Measurements from ENCODE around the gene TMEM106B. TPM values are rescaled to one million over a fixed set of nuclear protein-coding genes. Genes with fewer than 3 reads are reported as not detected.

The TMEM106B gene
- total RNA-seq, 1 experiment from 2014 or later = 27.3 TPM

GRCh38 chr7:12210179-12211053 is 678 bp upstream of the TMEM106B start:
- ChIA-PET CTCF (interaction anchor here (1.0 to 1.5 kb wide), 5 partner anchors 9 to 287 kb away, joined by 3 to 6 read pairs (median 4); no protein-coding TSS in a partner anchor), POLR2A (interaction anchor here (0.8 to 1.2 kb wide), 2 partner anchors 11 to 194 kb away, joined by 4 to 6 read pairs; partner anchors contain the start of gene VWDE)
- Mint-ChIP-seq H3K9me3 (no peaks in the 10 kb centered on the region), H3K4me1 (peaks cover 17% of the 10 kb centered on the region), H3K27ac (peak overlapping the region; percentile 83), H3K27me3 (ENCODE audit: low read depth) (peaks cover 17% of the 10 kb centered on the region), H3K36me3 (no peaks in the 10 kb centered on the region), H3K4me3 (peak overlapping the region; percentile 84)
- TF ChIP-seq TCF7 (CRISPR knock-in tag; IDR thresholded peaks at IDR 0.05; ENCODE audit: low read depth) (no peak), TP53 (CRISPR knock-in tag; IDR thresholded peaks at IDR 0.05) (no peak), USF2 (CRISPR knock-in tag; IDR thresholded peaks at IDR 0.05) (no peak), CBFB (CRISPR knock-in tag; IDR thresholded peaks at IDR 0.05; ENCODE audit: low read depth) (no peak), HMGA2 (CRISPR knock-in tag; IDR thresholded peaks at IDR 0.05) (no peak), ZNF425 (CRISPR knock-in tag; conservative IDR thresholded peaks at IDR 0.05) (no peak), PREB (CRISPR knock-in tag; IDR thresholded peaks at IDR 0.05; ENCODE audit: borderline replicate concordance) (no peak), ZNF396 (CRISPR knock-in tag; IDR thresholded peaks at IDR 0.05; ENCODE audit: borderline replicate concordance) (no peak)
- DNase-seq (ENCODE audit: low spot score) (no peak), ATAC-seq (peak; percentile 27)

- H3K27me3 Mint-ChIP-seq (ENCODE audit: low read depth) = peaks cover 17% of the 10 kb centered on the region
- ChIA-PET POLR2A (interaction anchor here (0.6 to 0.7 kb wide), 5 partner anchors 49 to 972 kb away, joined by 3 to 4 read pairs (median 3); no protein-coding TSS in a partner anchor), CTCF (no interaction called here)
- DNase-seq (ENCODE audit: low spot score) (no peak), ATAC-seq (no peak)
- H3K4me3 Mint-ChIP-seq = peak overlapping the region; percentile 84
- H3K9me3 Mint-ChIP-seq = no peaks in the 10 kb centered on the region
- H3K27ac Mint-ChIP-seq = peak overlapping the region; percentile 98
- H3K4me1 Mint-ChIP-seq = peaks cover 17% of the 10 kb centered on the region
- peaks cover 3% of the 10 kb centered on the region; the same call in 1 of the 2 replicates for H3K36me3 Mint-ChIP-seq
- TF ChIP-seq PRRX2 (CRISPR knock-in tag; IDR thresholded peaks at IDR 0.05) (no peak), EMX1 (CRISPR knock-in tag; IDR thresholded peaks at IDR 0.05) (no peak), USF2 (CRISPR knock-in tag; IDR thresholded peaks at IDR 0.05) (no peak), GABPB1 (CRISPR knock-in tag; IDR thresholded peaks at IDR 0.05) (no peak), AR (CRISPR knock-in tag; IDR thresholded peaks at IDR 0.05) (no peak), IRF2 (CRISPR knock-in tag; IDR thresholded peaks at IDR 0.05; ENCODE audit: borderline replicate concordance, low read depth) (no peak), FOXP4 (CRISPR knock-in tag; IDR thresholded peaks at IDR 0.05) (no peak), PRDM15 (CRISPR knock-in tag; IDR thresholded peaks at IDR 0.05) (no peak)
Observed at GRCh38 chr7:12211711-12212485, 804 bp downstream of the TMEM106B start.

Measured in WTC11 (cell line).